Spleen (tissue), 7 donors: ENCODE data around the gene LRRK1.

Experiments
- CTCF ChIP-seq, 11 experiments: fragments of 200-600 bp in 7 of 11; fragments of 450-650 bp in 4 of 11; sonication (generic) in 4 of 11; IDR thresholded peaks in 8 of 11; conservative IDR thresholded peaks in 3 of 11; 1 replicate in 7 of 11; 2 replicates in 4 of 11; pipeline versions ENCODE4 v1.4.0 to v1.8.0; 2016 to 2021; ENCODE audit warnings: antibody characterized with exemption in 11 of 11, inconsistent platforms in 4 of 11, mild to moderate bottlenecking in 1 of 11
- POLR2A ChIP-seq, 3 donors: fragments of 450-650 bp; IDR thresholded peaks; one replicate each; pipeline ENCODE4 v1.5.1; 2017; ENCODE audit warnings: antibody characterized with exemption in 3 of 3, mild to moderate bottlenecking in 1 of 3
- donor health status: DM: no; HTN: no; CAD: no; lungs with moderate emphysema.
- donor health status: DM: no; HTN: no; CAD: no.
- donor health status: DM: no; HTN: no; CAD: no.

- TF ChIP-seq CTCF (IDR thresholded peaks at IDR 0.05 in 8 of 11, conservative IDR thresholded peaks at IDR 0.05 in 3 of 11) (no peak), POLR2A (IDR thresholded peaks at IDR 0.05) (no peak)
Observed at GRCh38 chr15:100925480-100925879, 6.3 kb downstream of the LRRK1 start.
